HEK293 (cell line): ENCODE data around the gene TAGAP.

Source experiments
- CTCF ChIA-PET: fragments of 350-600 bp; formaldehyde crosslinking; extraction: SDS; loops from one replicate; lab custom pipeline; 2021; ENCODE audit warnings: antibody characterized with exemption; lab: Yijun Ruan, JAX
- POLR2A ChIA-PET: fragments of 300-600 bp; formaldehyde crosslinking; extraction: SDS; loops from one replicate; lab custom pipeline; 2020; ENCODE audit warnings: antibody characterized with exemption, inconsistent platforms; lab: Yijun Ruan, JAX
- H3K27ac ChIP-seq: fragments of 200-500 bp; sonication (Bioruptor generic); 2 replicates; pipeline ENCODE4 v1.5.1; 2014; ENCODE audit warnings: low read depth, low read length, control low read depth, inconsistent platforms; ENCODE audit errors: extremely low read depth
- H3K36me3 ChIP-seq, 2 experiments: fragments of 200-500 bp in 1 of 2; sonication (Bioruptor generic) in 1 of 2; 1 replicate in 1 of 2; 2 replicates in 1 of 2; pipeline ENCODE4 v1.5.1; 2014 to 2017; ENCODE audit warnings: inconsistent platforms in 2 of 2, low read length in 2 of 2; ENCODE audit not compliant: control insufficient read depth in 2 of 2, insufficient read depth in 1 of 2
- H3K4me1 ChIP-seq: fragments of 200-500 bp; sonication (Bioruptor generic); 2 replicates; pipeline ENCODE4 v1.5.1; 2014; ENCODE audit warnings: mild to moderate bottlenecking, low read length, inconsistent platforms; ENCODE audit not compliant: control insufficient read depth, insufficient read depth
- H3K4me3 ChIP-seq: 2 replicates; pipeline ENCODE4 v1.5.1; 2011; ENCODE audit warnings: low read depth, mild to moderate bottlenecking, control low read depth, low read length, moderate library complexity
- H3K9me3 ChIP-seq: fragments of 200-500 bp; sonication (Bioruptor generic); 2 replicates; pipeline ENCODE4 v1.5.1; 2014; ENCODE audit warnings: low read depth, low read length, inconsistent platforms; ENCODE audit not compliant: control insufficient read depth, insufficient read depth
- BCL11A ChIP-seq: fragments of 450-650 bp; formaldehyde crosslinking; IDR thresholded peaks from 2 replicates; pipeline ENCODE4 v1.5.1; 2016; ENCODE audit warnings: low read depth, missing biosample characterization, missing genetic modification characterization
- EGR2 ChIP-seq: fragments of 450-650 bp; formaldehyde crosslinking; IDR thresholded peaks from 2 replicates; pipeline ENCODE4 v1.5.1; 2016; ENCODE audit warnings: low read depth, missing biosample characterization, missing genetic modification characterization
- PRDM1 ChIP-seq: fragments of 450-650 bp; formaldehyde crosslinking; IDR thresholded peaks from 2 replicates; pipeline ENCODE4; 2016; ENCODE audit warnings: missing biosample characterization, missing genetic modification characterization
- REPIN1 ChIP-seq: fragments of 450-650 bp; formaldehyde crosslinking; IDR thresholded peaks from 2 replicates; pipeline ENCODE4 v1.5.1; 2017; ENCODE audit warnings: missing biosample characterization, missing genetic modification characterization, low read depth
- TRIM28 ChIP-seq: IDR thresholded peaks from 2 replicates; pipeline ENCODE4 v1.6.1; 2011; ENCODE audit warnings: low read length, control low read depth, borderline replicate concordance
- ZBTB1 ChIP-seq: fragments of 450-650 bp; formaldehyde crosslinking; IDR thresholded peaks from 2 replicates; pipeline ENCODE4 v1.5.1; 2016; ENCODE audit warnings: missing biosample characterization, missing genetic modification characterization
- ZNF266 ChIP-seq: fragments of 450-650 bp; formaldehyde crosslinking; IDR thresholded peaks from 2 replicates; pipeline ENCODE4 v1.5.1; 2016; ENCODE audit warnings: missing biosample characterization, missing genetic modification characterization, low read depth
- ZNF37A ChIP-seq: fragments of 450-650 bp; IDR thresholded peaks from 2 replicates; pipeline ENCODE4 v1.5.1; 2018; ENCODE audit warnings: missing biosample characterization, missing genetic modification characterization
- ZNF514 ChIP-seq: fragments of 450-650 bp; formaldehyde crosslinking; IDR thresholded peaks from 2 replicates; pipeline ENCODE4 v1.5.1; 2016; ENCODE audit warnings: missing biosample characterization, missing genetic modification characterization
- ZNF621 ChIP-seq: fragments of 450-650 bp; formaldehyde crosslinking; IDR thresholded peaks from 2 replicates; pipeline ENCODE4 v1.5.1; 2017; ENCODE audit warnings: missing biosample characterization, missing genetic modification characterization
- ZNF777 ChIP-seq: fragments of 450-650 bp; formaldehyde crosslinking; IDR thresholded peaks from 2 replicates; pipeline ENCODE4 v1.5.1; 2017; ENCODE audit warnings: missing biosample characterization, missing genetic modification characterization, borderline replicate concordance
- ZNF791 ChIP-seq: fragments of 450-650 bp; formaldehyde crosslinking; IDR thresholded peaks from 2 replicates; pipeline ENCODE4 v1.5.1; 2016; ENCODE audit warnings: missing biosample characterization, missing genetic modification characterization
- ZNF830 ChIP-seq: fragments of 450-650 bp; IDR thresholded peaks from 2 replicates; pipeline ENCODE4 v1.5.0; 2018; ENCODE audit warnings: missing biosample characterization, missing genetic modification characterization, low read depth, mild to moderate bottlenecking, moderate library complexity
- TF ChIP-seq, protein P1 (sequence below): fragments of 450-650 bp; formaldehyde crosslinking; IDR thresholded peaks from 2 replicates; pipeline ENCODE4 v1.5.1; 2016; ENCODE audit warnings: missing biosample characterization, missing genetic modification characterization
- TF ChIP-seq, protein P2 (sequence below): fragments of 450-650 bp; formaldehyde crosslinking; IDR thresholded peaks from 2 replicates; pipeline ENCODE4 v1.5.1; 2017; ENCODE audit warnings: missing biosample characterization, missing genetic modification characterization
- TF ChIP-seq, protein P3 (sequence below): fragments of 450-650 bp; formaldehyde crosslinking; IDR thresholded peaks from 2 replicates; pipeline ENCODE4 v1.5.1; 2016; ENCODE audit warnings: missing biosample characterization, missing genetic modification characterization
- TF ChIP-seq, protein P4 (sequence below): fragments of 450-650 bp; formaldehyde crosslinking; IDR thresholded peaks from 2 replicates; pipeline ENCODE4 v1.5.1; 2017; ENCODE audit warnings: missing biosample characterization, missing genetic modification characterization
- TF ChIP-seq, protein P5 (sequence below): fragments of 450-650 bp; formaldehyde crosslinking; IDR thresholded peaks from 2 replicates; pipeline ENCODE4 v1.5.1; 2016; ENCODE audit warnings: missing biosample characterization, missing genetic modification characterization

The TAGAP gene

DNA sequence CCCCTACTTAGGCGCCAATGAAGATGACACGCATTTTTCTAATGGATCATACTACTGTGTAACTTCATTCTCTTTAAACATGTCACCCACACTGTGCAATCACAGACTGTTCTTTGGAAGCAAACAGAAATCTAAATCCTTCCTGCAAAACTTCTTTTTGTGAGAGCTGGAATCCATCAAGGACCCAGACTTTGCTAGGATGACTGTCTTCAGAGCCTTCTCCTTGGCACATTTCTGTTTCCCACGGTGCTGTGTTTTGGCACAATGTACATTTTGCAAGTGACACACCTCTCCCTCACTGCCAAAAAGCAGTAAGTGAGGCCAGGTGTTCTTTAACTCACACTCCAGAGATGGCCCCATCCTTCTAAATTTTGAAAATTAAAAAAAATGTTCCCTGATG is 21.7 kb upstream of the TAGAP start:
- H3K4me1 ChIP-seq = no peaks in the 10 kb centered on the region
- POLR2A ChIA-PET = no interaction called here
- CTCF ChIA-PET = no interaction called here

DNA sequence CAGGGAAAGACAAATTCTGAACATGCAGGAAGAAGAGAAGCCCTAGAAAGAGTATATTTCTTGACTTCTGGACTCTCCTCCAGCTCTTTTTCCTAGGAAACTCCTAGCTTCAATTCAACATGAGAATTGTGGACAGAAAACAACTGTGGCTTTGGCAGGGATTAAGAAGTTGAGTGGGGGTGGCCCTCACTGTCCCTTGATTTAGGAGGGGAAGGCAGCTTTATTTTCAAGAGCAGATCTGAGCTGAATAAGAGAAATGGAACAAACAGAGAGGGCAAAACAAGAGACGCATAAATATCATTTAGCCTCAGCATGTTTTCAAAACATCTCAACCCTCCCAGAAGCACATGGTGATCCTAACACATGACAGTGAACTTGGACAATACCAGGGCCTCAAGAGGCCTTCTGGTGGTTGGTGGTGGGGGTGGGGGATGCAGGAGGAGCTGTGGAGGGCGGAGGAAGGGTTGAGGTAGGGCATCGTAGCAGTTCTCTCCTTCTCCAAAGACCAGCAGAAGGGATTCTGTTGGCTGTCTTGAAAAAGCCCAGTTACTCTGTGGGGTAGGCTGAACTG is 21.1 kb upstream of the TAGAP start:
- ChIA-PET POLR2A (no interaction called here), CTCF (interaction anchor here (1.0 kb wide), 1 partner anchor 25 kb away, joined by 3 read pairs; no protein-coding TSS in a partner anchor)
- Histone ChIP-seq H3K9me3 (no peaks in the 10 kb centered on the region), H3K27ac (no peak overlapping the region), H3K4me1 (no peaks in the 10 kb centered on the region), H3K4me3 (no peak overlapping the region)
- TF ChIP-seq ZNF266 (tag by site-specific recombination) (no peak), ZNF621 (tag by site-specific recombination) (no peak), ZNF37A (tag by site-specific recombination) (no peak), ZNF791 (tag by site-specific recombination) (no peak), ZNF830 (tag by site-specific recombination) (no peak)
- TF ChIP-seq, protein P1, sequence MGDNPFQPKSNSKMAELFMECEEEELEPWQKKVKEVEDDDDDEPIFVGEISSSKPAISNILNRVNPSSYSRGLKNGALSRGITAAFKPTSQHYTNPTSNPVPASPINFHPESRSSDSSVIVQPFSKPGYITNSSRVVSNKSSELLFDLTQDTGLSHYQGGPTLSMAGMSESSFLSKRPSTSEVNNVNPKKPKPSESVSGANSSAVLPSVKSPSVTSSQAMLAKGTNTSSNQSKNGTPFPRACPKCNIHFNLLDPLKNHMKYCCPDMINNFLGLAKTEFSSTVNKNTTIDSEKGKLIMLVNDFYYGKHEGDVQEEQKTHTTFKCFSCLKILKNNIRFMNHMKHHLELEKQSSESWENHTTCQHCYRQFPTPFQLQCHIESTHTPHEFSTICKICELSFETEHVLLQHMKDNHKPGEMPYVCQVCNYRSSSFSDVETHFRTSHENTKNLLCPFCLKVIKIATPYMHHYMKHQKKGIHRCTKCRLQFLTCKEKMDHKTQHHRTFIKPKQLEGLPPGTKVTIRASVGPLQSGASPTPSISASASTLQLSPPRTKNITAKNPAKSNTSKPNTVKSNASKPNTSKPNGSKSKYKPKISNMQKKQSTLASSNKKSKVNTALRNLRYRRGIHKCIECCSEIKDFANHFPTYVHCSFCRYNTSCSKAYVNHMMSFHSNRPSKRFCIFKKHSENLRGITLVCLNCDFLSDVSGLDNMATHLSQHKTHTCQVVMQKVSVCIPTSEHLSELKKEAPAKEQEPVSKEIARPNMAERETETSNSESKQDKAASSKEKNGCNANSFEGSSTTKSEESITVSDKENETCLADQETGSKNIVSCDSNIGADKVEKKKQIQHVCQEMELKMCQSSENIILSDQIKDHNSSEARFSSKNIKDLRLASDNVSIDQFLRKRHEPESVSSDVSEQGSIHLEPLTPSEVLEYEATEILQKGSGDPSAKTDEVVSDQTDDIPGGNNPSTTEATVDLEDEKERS (tag by site-specific recombination) = no peak
- TF ChIP-seq, protein P2, sequence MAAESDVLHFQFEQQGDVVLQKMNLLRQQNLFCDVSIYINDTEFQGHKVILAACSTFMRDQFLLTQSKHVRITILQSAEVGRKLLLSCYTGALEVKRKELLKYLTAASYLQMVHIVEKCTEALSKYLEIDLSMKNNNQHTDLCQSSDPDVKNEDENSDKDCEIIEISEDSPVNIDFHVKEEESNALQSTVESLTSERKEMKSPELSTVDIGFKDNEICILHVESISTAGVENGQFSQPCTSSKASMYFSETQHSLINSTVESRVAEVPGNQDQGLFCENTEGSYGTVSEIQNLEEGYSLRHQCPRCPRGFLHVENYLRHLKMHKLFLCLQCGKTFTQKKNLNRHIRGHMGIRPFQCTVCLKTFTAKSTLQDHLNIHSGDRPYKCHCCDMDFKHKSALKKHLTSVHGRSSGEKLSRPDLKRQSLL (tag by site-specific recombination) = no peak
- TF ChIP-seq, all 188 proteins: peak for 0
- H3K36me3 ChIP-seq = no peaks in the 10 kb centered on the region

More for the DNA sequence above, 21.7 kb upstream of the TAGAP start:
- no peak overlapping the region for H3K27ac ChIP-seq
- H3K9me3 ChIP-seq = no peaks in the 10 kb centered on the region
- H3K4me3 ChIP-seq = no peak overlapping the region
- H3K36me3 ChIP-seq = no peaks in the 10 kb centered on the region
- TF ChIP-seq ZBTB1 = no peak
- TF ChIP-seq REPIN1 = no peak
- TF ChIP-seq, all 188 proteins: peak for 0

DNA sequence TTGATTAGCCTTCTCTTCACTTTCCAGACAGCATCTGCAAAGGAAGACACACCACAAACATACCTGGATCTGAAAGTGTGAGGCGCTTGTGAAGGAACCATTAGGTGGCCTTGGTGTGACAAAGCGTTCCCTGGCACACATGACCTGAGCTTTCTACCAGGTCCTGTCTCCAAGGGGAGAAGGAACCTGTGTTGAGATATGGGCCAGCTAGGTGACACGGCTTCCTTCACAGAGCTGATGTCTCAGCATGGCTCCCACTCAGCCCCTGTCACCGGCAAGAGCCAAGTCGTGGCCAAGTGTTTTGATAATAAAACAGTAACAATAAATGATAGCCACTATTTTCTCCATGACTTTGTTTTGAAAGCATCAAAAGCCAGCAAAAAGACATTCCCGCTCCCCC is 20.3 kb upstream of the TAGAP start:
- CTCF ChIA-PET = interaction anchor here (1.0 kb wide), 2 partner anchors 24 to 70 kb away, joined by 3 to 7 read pairs; no protein-coding TSS in a partner anchor

DNA sequence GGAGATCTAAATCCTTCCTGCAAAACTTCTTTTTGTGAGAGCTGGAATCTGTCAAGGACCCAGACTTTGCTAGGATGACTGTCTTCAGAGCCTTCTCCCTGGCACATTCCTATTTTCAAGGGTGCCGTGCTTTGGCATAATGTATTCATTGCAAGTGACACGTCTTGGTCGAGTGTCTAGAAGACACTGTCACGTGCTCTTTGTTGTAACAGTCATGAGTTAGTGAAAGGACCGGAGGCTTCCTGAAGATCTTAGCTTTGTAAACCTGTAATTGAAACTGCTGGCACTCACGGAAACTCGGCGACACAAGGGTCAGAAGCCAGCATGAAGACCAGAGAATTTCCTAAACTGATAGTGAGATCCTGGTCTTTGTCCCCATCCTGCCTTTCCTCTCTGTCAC is 19.7 kb upstream of the TAGAP start:
- H3K4me1 ChIP-seq = no peaks in the 10 kb centered on the region
- no peak for TF ChIP-seq ZNF514 (tag by site-specific recombination)
- no peak for TF ChIP-seq ZNF777
- TF ChIP-seq, protein P3, sequence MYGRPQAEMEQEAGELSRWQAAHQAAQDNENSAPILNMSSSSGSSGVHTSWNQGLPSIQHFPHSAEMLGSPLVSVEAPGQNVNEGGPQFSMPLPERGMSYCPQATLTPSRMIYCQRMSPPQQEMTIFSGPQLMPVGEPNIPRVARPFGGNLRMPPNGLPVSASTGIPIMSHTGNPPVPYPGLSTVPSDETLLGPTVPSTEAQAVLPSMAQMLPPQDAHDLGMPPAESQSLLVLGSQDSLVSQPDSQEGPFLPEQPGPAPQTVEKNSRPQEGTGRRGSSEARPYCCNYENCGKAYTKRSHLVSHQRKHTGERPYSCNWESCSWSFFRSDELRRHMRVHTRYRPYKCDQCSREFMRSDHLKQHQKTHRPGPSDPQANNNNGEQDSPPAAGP = no peak
- TF ChIP-seq, protein P4, sequence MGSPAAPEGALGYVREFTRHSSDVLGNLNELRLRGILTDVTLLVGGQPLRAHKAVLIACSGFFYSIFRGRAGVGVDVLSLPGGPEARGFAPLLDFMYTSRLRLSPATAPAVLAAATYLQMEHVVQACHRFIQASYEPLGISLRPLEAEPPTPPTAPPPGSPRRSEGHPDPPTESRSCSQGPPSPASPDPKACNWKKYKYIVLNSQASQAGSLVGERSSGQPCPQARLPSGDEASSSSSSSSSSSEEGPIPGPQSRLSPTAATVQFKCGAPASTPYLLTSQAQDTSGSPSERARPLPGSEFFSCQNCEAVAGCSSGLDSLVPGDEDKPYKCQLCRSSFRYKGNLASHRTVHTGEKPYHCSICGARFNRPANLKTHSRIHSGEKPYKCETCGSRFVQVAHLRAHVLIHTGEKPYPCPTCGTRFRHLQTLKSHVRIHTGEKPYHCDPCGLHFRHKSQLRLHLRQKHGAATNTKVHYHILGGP = no peak
- no peak for TF ChIP-seq TRIM28
- TF ChIP-seq, protein P5, sequence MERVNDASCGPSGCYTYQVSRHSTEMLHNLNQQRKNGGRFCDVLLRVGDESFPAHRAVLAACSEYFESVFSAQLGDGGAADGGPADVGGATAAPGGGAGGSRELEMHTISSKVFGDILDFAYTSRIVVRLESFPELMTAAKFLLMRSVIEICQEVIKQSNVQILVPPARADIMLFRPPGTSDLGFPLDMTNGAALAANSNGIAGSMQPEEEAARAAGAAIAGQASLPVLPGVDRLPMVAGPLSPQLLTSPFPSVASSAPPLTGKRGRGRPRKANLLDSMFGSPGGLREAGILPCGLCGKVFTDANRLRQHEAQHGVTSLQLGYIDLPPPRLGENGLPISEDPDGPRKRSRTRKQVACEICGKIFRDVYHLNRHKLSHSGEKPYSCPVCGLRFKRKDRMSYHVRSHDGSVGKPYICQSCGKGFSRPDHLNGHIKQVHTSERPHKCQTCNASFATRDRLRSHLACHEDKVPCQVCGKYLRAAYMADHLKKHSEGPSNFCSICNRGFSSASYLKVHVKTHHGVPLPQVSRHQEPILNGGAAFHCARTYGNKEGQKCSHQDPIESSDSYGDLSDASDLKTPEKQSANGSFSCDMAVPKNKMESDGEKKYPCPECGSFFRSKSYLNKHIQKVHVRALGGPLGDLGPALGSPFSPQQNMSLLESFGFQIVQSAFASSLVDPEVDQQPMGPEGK (tag by site-specific recombination) = no peak
- TF ChIP-seq PRDM1 = no peak

More for the DNA sequence above, 20.3 kb upstream of the TAGAP start:
- no peak overlapping the region for H3K4me3 ChIP-seq
- no peaks in the 10 kb centered on the region for H3K9me3 ChIP-seq
- POLR2A ChIA-PET = no interaction called here
- no peaks in the 10 kb centered on the region for H3K4me1 ChIP-seq
- no peak overlapping the region for H3K27ac ChIP-seq
- H3K36me3 ChIP-seq = no peaks in the 10 kb centered on the region
- no peak for TF ChIP-seq BCL11A (tag by site-specific recombination)
- TF ChIP-seq, protein P3 = no peak
- TF ChIP-seq EGR2 = no peak

More for the DNA sequence above, 19.7 kb upstream of the TAGAP start:
- H3K27ac ChIP-seq = no peak overlapping the region
- H3K4me3 ChIP-seq = no peak overlapping the region
- ChIA-PET CTCF (interaction anchor here (1.0 to 1.9 kb wide), 3 partner anchors 12 to 71 kb away, joined by 3 to 7 read pairs (median 7); no protein-coding TSS in a partner anchor), POLR2A (no interaction called here)
- H3K9me3 ChIP-seq = no peaks in the 10 kb centered on the region
- no peaks in the 10 kb centered on the region for H3K36me3 ChIP-seq
